ENCODE data around the gene LRCH1. TPM values are rescaled to one million over a fixed set of nuclear protein-coding genes. Genes with fewer than 3 reads are reported as not detected.

LRCH1 gene
- total and polyA plus RNA-seq, 2 of the 13 experiments (the other 11 are each of a cell fraction or from before 2014, with no cell fraction given): 4.1 to 12.6 TPM

- no peak overlapping the region for H3K4me2 ChIP-seq (ENCODE audit: low read depth, low read length)
- no peaks in the 10 kb centered on the region for H3K79me2 ChIP-seq (ENCODE audit: insufficient read depth, low read length)
- no peak overlapping the region for H2AFZ ChIP-seq (ENCODE audit: low read length)
- no peaks in the 10 kb centered on the region for H4K20me1 ChIP-seq (ENCODE audit: insufficient read depth, low read length)
- FAIRE-seq: no peak
- no peaks in the 10 kb centered on the region for H3K27me3 ChIP-seq (ENCODE audit: control insufficient read depth in 1 of 2, insufficient read depth in 2 of 2, low read length in 2 of 2)
- no peaks in the 10 kb centered on the region for H3K9me3 ChIP-seq (ENCODE audit: low read length)
- H3K4me3 ChIP-seq (replicated peaks in 1 of 3; ENCODE audit: insufficient read depth in 1 of 3, low read depth in 2 of 3, low read length in 3 of 3): no peak overlapping the region
- intact Hi-C loops (cut with micrococcal nuclease; ENCODE audit: unreplicated experiment): no loop called here
- no TSS peak for BruUV-seq (replicated peaks)
- 59% methylated on average over 2 of the region's 2 CpGs for WGBS (ENCODE audit: low lambda C conversion rate)
- no peak for DNase-seq (ENCODE audit: low spot score)
- no peak overlapping the region for H3K27ac ChIP-seq (ENCODE audit: extremely low read length, insufficient read depth, low read length)
- no peak for ATAC-seq
- CTCF ChIA-PET (ENCODE audit: low intra/inter-chr PET ratio, low total read pairs): interaction anchor here (1.6 kb wide), 1 partner anchor 166 kb away, joined by 7 read pairs; no protein-coding TSS in a partner anchor
- TF ChIP-seq ZNF639 (CRISPR knock-in tag; conservative IDR thresholded peaks at IDR 0.05): no peak
- TF ChIP-seq HNF1A (IDR thresholded peaks at IDR 0.05; ENCODE audit: low read depth): no peak
- no peak for TF ChIP-seq HNF1A (CRISPR knock-in tag; IDR thresholded peaks at IDR 0.05; ENCODE audit: borderline replicate concordance)
- no peak for TF ChIP-seq ZMAT5 (CRISPR knock-in tag; IDR thresholded peaks at IDR 0.05; ENCODE audit: borderline replicate concordance, low read depth)
- TF ChIP-seq ZNF782 (CRISPR knock-in tag; IDR thresholded peaks at IDR 0.05; ENCODE audit: borderline replicate concordance): no peak
- TF ChIP-seq NPAS2 (CRISPR knock-in tag; IDR thresholded peaks at IDR 0.05; ENCODE audit: borderline replicate concordance): no peak
- TF ChIP-seq ZBTB20 (CRISPR knock-in tag; IDR thresholded peaks at IDR 0.05; ENCODE audit: borderline replicate concordance, low read depth): no peak
- TF ChIP-seq ZBTB2 (CRISPR knock-in tag; IDR thresholded peaks at IDR 0.05; ENCODE audit: low read depth): no peak
- no peak for TF ChIP-seq TAF1 (CRISPR knock-in tag; IDR thresholded peaks at IDR 0.05)
- no peak for TF ChIP-seq ZNF33B (CRISPR knock-in tag; IDR thresholded peaks at IDR 0.05)
- TF ChIP-seq ZEB1 (IDR thresholded peaks at IDR 0.05; ENCODE audit: insufficient replicate concordance, low read depth): no peak
- TF ChIP-seq ZFP90 (CRISPR knock-in tag; IDR thresholded peaks at IDR 0.05; ENCODE audit: borderline replicate concordance): no peak
- peaks cover 2 to 18% of the 10 kb centered on the region in 2 experiments; a peak in 3 of 5 replicates for H3K36me3 ChIP-seq (replicated peaks in 1 of 2; ENCODE audit: control insufficient read depth in 1 of 2, insufficient read depth in 2 of 2, low read length in 2 of 2)
- no peak overlapping the region for H3K9ac ChIP-seq (ENCODE audit: insufficient read depth, low read depth, low read length)
- POLR2A ChIA-PET: no interaction called here
- H3K4me1 ChIP-seq (ENCODE audit: insufficient read depth, low read length): peaks cover 15% of the 10 kb centered on the region
- in situ Hi-C loops (cut with HindIII; ENCODE audit: extremely low pct_ligation_motif_present, low pct_unique_long_range_greater_than_20kb): no loop called here
These were observed 164.9 kb downstream of the LRCH1 start for GRCh38 chr13:46717856-46718255.

Measured in HepG2 (cell line).